ENCODE results near the gene HES1.

- TF ChIP-seq CTCF (IDR thresholded peaks at IDR 0.05) (no peak), POLR2A (IDR thresholded peaks at IDR 0.05) (no peak), EP300 (IDR thresholded peaks at IDR 0.05) (no peak), POLR2AphosphoS5 (IDR thresholded peaks at IDR 0.05) (no peak)
Observed at GRCh38 chr3:194174980-194175379, 39.0 kb downstream of the HES1 start.
